Hematopoietic multipotent progenitor cell treated with erythropoietin and hydrocortisone succinate and interleukin-3 and kit ligand, for 6 days (in vitro differentiated cells): ENCODE data around the gene SETBP1.

ENCODE experiments used
- DNase-seq: peaks from one replicate; pipeline ENCODE4 v3.0.0-alpha.2; 2015

The SETBP1 gene

DNA sequence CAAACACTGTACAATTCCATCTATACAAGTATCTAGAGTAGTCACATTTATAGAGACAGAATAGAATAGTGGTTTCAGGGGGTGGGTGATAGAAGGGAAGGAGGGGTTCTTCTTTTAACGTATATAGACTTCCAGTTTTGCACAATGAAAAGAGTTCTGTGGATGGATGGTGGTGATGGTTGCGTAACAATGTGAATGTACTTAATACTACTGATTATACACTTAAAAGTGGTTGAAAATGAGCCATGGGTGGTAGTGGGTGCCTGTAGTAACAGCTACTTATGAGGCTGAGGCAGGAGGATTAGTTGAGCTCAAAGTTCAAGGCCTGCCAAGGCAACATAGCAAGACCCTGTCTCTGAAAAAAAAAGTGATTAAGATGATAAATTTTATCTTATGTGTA, 85.8 kb downstream of the SETBP1 start:
- no peak for DNase-seq

DNA sequence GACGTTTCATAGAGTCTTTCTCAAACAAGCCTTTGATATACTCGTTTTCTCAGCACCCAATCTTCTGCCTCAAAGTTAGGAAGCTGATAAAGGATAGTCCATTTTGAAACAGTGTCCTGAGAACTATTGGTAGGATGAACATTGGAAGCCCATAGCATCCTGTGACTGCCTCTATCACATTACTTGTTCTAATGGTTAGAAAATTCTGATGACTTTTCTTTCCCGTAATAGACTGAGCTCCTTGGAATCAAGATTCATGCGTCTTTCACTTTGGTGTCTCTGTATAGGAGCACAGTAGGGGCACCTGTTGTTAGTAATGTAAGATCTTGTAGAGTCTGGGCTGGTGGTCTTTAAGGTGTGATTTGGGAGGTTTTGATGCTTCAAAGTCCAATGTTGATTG, 87.1 kb downstream of the SETBP1 start:
- DNase-seq = no peak

DNA sequence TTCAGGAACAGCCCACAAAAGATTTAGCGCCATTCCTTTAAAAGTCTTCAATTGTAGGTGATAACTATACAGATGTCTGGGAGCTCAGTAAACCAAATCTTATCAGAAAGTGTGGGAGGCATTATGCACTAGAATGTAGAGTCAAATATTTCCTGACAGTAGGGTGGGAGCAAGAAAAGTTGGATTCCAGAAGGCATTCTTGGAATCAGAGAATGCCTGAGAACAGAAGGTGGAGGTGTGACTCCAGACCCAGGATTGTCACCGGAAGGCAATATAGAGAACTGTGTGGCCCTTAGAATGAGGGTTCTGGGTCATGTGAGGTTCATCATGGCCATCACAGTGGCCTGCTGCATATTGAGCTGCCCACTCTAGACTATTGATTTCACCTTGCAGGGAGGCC, 90.0 kb downstream of the SETBP1 start:
- DNase-seq = no peak

DNA sequence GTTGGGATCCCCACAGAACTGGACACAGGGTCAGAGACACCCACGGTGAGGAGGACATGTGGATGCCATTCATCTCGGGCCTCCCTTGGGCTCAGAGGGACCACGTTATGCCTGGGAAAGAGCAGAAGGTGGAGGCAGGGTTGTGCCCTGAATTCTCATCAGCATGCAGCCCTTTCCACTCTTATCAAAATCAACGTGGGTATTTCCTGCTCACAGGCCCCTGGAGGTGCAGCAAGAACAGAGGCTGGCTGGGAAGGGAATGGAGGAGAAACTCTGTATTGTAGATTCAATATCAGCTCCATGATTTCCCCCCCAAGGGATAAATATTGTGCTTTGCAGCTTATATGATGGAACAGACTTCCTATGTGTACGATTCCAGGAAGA, 90.9 kb downstream of the SETBP1 start:
- no peak for DNase-seq

DNA sequence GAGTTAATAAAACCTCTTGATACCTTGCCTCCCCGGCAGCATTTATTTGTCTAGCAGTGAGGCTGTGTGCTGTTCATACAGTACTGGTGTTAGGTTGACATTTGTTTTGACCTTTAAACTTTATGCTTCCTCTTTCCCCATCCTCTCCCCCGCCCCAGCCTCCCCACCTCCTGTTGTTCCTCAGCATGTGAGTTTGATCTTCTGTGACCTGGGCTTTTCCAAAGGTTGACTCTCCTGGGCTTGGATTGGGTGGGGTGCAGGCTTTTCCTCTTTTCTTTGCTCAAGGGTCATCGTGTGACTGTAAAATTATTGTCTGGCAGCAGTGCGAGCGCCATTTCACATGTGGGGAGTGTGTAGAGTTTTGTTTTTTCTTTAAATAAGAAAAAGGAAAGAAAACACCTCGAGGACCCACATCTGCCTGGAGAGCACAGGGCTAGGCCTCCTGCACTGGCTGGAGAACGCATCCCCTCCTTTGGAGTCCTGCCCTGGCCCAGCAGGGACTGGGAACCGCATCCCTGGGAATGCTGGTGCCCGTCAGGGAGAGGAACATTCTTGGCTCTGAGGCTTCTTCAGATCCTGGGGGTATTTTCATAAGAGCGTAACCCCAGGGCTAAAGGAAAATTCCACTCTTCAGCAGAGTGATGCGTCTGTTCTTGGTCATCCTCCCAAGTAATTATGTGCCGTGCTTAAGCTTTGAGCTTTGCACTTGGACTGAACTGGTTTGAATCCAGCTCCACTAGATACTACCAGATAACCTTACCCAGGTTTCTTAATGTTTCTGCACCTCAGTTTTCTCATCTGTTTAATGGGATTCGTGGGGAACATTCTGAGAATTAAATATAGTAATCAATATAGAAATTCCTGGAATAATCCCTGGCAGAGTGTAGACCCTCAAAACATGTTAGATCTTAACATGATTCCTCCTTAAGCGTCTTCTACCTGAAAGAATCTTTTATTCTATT, 91.5 kb downstream of the SETBP1 start:
- DNase-seq = no peak

DNA sequence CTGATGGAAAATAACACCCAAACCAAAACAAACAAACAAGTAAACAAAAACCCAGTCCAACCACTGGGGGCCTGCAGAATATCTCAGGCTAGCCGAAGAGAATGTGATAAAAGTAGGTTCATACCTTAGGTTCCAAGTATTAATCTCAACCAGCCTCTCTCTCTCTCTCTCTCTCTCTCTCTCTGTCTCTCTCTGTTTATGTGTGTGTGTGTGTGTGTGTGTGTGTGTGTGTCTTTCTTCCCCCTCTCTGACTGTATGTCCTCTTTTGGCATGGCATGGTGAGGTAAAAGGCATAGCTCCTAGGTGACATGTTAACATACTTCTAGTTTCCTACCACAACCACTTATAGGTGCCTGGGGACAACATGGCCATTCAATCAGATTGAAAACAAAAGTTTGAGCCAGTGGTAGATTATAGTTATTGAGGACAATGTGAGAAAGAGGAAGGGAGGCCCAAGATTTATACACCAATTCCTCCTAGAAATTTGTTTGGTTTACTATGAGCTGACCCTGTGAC, 93.0 kb downstream of the SETBP1 start:
- no peak for DNase-seq

DNA sequence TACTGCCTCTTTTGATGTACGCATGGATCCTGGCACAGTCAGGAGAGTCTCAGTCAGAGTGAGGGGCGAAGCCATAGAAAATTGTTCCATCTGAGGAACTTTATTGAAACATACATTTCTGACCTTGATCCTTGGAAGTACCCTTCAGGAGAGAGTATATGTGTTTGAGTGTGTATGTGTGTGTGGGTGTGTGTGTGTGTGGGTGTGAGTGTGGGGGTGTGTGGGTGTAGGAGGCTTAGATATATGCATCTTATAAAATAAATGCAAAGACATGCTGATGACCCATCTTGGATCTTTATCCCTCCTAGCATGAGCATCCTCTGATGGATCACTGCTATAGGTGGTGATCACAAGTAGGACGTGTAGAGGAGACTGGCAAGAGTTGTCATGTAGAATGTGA, 93.5 kb downstream of the SETBP1 start:
- no peak for DNase-seq

DNA sequence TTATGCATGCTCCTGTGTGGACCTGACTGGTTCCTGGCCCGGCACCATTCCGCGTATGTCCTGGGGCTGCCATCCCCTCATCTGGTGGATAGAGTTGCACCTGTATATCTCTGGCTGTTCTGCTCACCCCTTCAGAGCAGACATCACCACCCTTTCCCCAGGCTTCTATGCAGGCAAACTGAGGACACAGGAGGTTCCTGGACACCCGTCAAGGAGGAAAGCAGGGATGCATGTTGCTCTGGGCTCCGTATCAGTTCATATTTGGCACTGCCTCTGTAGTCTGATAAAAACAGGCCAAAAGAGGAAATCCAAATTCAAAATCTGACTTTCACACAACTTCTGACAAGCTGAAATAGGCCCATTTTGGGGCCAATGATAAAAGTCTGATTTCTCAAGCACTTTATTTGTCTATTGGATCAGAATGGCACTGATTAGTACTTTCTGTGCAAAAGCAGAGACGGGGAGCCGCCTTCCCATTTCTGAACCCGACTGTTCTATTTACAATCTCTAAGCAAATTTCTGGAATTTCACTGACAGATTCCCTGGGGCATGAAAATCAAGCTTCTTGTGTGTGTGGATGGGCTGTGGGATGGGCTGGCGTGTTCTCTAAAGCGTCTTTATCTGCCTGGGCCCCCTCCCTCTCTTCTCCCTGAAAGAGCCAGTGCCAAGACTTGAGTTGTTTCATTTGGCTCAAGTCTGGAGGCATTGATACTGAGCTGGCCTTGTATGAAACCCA, 96.9 kb downstream of the SETBP1 start:
- no peak for DNase-seq

DNA sequence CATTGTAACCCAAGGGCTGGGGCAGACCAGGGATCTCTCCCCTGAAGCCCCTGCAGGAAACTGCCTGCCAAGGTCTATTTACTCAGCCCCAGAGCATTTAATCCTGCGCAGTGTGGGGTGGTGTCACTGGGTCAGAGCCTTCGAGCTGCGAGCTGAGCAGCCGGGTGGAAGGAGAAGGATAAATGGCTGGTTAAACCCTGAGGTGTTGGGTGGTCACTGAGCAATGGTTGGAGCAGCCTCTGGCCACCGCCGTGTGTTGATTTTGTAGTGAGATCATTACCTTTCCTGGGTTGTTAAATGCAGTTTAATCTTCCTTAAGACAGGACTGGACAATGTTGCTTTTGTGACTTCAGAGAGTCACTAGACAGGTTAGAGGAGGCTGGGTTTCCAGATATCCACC, 98.1 kb downstream of the SETBP1 start:
- no peak for DNase-seq

DNA sequence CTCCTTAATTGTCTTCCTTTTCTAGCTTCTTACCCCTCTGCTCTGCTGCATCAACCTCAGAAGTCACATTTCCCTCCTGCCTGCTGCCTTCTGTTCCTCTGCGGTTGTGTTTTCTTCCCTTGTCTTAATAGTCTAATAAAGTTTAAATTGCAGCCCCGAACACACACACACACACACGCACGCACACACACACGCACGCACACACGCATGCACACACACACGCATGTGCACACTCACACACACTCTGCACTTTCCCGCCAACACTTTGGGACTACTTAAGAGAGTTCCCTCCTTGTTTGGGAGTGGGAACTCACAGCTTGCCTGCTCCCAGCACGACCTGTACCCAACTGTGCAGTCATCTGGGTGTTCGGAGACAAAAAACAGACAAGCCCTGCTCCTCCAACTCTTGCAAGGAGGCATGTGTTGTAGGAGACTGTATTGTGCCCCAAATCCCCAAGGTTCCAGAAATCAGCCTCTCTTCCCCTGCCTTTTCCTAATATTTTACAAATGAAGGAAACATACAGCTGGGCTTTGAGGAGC, 99.1 kb downstream of the SETBP1 start:
- no peak for DNase-seq

DNA sequence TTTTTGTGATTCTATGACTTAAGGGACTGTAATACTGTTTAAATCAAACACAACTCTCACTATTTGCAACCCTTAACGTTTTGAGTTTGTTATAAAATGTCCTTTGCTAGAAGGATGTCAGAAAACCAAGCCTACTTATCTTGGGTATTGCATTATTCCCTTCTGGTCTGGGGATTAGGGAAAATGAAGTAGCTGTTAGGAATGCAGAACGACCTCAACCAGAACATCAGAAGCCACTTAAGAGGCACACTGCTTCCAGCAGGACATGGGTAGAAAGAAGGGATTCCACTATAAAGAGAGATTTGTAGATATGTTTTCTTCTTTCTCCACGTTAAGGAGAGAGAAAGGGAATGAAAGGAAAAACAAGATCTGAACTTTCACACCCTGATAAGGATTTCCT, 101.2 kb downstream of the SETBP1 start:
- DNase-seq = no peak

DNA sequence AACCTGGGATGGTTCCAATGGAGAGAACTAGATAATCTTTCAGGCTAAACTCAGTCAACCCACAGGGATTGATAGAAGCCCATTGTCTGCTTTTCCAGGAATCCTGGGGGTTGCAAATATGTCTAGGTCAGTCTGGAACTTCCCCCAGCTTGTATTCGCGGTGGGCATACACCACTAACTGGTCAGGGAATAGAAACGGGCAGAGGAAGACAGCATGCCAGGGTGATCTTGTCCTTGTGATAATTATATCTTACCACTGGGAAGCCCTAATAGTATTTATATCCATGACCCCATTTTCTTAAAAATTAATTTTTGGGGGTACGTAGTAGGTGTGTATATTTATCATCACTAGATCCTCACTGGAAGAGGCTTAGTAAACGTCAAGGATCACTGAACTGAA, 101.9 kb downstream of the SETBP1 start:
- no peak for DNase-seq

DNA sequence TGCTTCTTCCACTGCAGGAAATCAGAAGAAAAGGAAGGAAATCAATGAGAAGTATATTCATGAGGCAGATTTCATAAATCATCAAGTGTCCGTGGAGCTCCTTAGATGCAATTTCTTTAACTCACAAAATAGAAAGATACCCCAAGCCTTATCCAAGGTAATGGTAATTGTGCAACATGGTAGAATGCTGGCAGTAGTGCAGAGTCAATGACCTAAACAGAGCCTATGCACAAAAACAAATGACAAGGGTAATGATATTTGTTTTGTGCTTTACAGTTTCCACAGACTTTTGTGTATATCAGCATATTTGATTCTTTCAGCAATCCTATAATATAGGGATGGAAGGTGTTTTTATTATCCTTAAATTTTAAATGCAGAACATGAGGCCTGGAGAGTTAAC, 102.7 kb downstream of the SETBP1 start:
- DNase-seq = no peak

DNA sequence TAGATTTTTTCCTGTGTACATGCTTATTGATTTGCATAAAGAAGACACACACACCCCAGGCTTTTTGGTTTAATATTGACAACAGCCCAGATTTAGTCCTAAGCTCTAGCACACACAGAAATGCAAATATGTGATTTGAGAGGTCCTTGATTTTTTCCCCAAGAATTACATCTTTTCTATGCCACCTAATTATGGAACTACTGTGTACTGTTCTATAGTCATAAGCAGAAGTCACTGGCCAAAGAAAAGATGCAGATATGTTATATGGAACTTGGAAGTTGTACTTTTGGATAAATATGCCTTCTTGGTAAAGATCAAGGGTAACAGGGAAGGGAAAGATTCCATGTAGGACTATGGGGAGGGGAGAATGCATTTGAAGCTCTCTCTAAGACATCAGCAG, 105.6 kb downstream of the SETBP1 start:
- no peak for DNase-seq

DNA sequence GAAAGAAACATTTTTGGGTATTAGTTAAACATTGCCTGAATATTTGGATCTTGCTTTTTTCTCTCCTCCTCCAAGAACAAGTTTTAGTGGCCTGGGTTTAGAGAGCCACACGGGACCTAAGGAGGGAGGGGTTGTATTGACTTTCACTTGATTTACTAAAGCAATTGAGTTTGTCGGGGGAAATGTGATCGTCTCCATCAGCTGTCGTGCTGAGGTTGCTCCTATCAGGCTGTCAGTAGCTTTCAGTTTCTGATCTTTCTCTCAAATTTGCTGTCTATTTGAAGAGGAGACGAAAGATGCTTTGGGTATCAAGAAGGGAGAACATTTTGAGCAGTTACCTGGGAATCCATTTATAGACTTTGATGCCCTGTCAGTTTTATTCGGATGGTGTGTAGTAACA, 106.0 kb downstream of the SETBP1 start:
- no peak for DNase-seq

DNA sequence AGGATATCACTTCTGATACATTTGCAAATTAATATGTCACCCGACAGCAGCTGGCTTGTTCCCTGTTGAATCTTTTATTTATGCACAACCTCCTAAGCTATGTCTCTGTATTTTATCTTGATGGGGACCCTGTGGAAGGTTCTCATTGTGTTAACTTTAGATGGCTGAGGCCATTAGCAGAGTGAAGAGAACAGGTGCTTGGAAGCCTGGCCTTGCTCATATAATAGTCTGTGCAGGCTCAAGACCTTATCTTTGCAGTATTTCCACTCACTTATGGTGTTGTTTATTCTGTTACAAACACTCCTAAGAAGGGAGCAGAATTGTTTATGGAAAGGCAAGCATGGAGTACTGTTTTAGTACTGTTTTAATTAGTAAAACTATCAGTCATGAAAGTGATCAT, 107.6 kb downstream of the SETBP1 start:
- DNase-seq = no peak

DNA sequence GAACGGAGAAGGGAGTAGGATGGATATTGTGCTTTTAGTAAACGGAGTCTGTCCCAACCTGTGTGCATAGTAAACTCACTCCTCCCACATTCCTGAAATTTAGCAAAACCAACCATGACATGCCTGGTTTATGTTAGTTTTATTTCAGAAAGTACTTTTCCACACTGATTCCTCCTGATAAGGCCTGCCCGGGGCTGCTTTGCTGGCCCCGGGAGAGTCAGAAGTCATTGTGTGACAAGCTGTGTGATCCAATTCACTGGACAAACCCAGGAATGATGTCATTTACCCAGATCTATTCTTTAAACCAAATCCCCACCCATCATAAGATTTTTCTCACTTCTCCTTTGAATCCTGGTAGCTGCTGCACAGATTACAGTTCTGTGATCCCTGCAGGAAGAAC, 109.0 kb downstream of the SETBP1 start:
- no peak for DNase-seq

DNA sequence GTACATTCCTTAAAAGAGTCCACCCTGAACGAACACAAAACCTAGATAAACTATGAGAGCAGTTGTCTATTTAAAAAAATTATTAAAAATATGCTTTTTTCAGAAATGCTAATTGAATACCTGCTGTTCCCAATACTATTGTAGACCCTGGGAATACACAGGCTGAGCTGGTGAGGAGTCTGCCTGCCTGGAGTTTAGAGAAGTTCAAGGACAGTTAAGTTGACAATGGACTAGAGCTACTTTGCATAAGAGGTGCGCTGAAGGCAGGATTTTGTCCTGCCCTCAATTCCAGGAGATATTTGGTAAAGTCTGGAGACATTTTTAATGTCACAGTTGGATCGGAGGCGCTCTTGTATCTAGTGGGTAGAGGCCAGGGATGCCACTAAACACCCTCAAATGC, 110.2 kb downstream of the SETBP1 start:
- no peak for DNase-seq

DNA sequence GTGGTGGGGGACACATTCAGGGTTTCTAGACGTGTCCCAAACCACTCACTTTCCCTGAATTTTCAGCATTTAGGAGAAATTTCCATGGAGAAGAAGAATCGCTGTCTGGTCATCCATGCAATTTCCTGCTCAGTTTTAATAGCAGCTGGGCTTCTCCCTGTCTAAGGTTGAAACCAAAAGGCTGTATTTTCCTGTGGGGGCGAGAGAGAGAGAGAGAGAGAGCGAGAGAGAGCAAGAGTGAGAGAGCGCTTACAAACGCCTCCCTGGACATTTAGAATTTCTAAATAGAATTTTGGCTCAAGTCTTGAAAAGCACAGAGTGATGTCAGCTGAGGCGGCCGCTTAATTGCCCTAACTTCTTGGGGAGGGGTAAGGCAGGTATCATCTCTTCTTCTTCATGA, 110.8 kb downstream of the SETBP1 start:
- DNase-seq = no peak

DNA sequence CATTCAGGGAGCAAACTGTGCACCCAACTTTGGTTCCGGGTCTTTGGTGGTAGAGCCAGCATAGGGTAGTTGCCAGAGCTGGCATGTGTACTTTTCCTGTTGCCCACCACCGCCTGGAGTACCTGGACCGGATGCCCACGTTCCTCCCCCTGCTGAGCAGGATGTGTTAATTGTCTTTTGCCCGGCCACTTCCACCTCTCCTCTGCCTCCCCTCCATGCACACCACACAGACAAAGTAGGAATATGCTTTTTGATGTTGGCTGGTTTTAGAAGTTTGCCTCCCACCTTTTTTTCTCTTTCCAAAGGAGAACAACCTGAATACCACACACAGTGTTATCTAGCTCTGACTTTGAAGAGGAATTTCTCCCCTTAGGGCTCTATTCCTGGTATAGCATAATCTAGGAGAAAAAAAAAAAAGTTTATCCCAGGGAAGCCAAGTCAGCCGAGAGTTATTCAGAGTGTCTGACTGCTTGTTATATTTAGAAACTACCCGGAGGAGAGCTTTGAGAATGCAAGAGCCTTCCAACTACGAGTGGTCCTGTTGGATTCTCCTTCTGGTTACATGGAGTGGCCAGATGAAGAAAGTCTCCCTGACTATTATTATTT, 111.9 kb downstream of the SETBP1 start:
- no peak for DNase-seq

DNA sequence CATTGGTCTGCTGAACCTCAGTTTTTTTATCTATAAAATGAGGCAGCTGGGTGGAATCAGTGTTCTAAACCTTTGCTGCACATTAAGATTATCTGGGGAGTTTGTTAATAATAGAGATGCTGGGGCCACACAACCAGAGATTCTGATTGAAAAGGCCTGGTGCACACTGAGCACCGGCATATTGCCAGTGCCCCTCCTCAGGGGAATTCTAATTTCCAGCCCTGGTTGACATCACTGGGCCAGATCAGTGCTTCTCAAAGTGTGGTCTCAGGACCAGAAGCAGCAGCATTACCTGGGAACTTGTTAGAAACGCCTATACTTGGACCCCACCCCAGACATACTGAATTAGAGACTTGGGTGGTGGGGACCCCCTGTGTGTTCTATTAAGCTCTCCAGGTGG, 112.5 kb downstream of the SETBP1 start:
- DNase-seq = no peak

DNA sequence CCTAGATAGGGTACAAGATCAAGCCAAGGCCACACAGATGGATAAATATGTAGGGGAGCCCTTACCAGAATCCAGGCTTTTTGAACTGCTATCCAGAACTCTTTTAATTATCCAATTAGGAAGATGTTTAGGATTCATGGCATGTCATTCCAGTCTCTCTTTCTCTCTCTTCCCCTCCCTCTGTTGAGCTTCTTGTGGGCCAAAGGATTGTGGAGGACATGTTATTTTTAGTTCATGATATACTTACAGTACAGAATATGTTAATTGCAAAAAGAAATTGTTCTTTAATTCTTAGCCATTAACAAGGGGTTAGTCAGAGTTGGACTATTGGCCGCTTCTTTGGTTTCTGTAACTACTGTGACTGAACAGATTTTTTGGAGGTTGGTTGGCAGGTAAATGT, 113.0 kb downstream of the SETBP1 start:
- no peak for DNase-seq

DNA sequence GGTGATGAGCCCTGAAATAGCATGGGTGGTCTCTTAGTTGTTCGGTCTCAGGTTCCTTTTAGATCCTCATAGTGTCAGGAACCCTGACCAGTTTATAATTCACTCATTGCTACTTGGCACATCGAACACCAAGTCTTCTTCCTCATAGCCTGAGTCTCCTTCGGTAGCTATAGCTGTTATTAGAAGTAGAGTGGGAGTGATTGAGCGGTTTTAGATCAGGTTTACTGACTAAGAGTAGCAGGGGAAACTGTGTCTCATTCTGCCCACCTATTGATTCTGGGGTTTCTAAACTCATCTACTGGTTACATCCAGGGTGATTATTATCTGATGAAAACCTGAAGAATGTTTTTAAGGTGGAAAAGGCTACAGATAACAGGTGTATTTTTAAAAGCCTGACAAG, 114.6 kb downstream of the SETBP1 start:
- DNase-seq = no peak
